Endometrial microvascular endothelial cells (primary cell): ENCODE results near the gene SLC39A3. TPM values are rescaled to one million over a fixed set of nuclear protein-coding genes. Genes with fewer than 3 reads are reported as not detected.

Source experiments
- in situ Hi-C: cut with HindIII; loops from 2 replicates; pipeline ENCODE4 v1.10.0; 2017; ENCODE audit warnings: low sequenced_read_pairs, low pct_unique_long_range_greater_than_20kb; ENCODE audit errors: inconsistent ontology term
- total RNA-seq: library from RNA; depleted of rRNA; stranded (reverse); fragments of >200 nt; gene quantifications from one replicate; pipeline ENCODE4 v1.2.3, GENCODE V29; 2015; ENCODE audit errors: inconsistent ontology term

SLC39A3 gene
- total RNA-seq, 1 donor from 2014 or later = 41.0 TPM

DNA sequence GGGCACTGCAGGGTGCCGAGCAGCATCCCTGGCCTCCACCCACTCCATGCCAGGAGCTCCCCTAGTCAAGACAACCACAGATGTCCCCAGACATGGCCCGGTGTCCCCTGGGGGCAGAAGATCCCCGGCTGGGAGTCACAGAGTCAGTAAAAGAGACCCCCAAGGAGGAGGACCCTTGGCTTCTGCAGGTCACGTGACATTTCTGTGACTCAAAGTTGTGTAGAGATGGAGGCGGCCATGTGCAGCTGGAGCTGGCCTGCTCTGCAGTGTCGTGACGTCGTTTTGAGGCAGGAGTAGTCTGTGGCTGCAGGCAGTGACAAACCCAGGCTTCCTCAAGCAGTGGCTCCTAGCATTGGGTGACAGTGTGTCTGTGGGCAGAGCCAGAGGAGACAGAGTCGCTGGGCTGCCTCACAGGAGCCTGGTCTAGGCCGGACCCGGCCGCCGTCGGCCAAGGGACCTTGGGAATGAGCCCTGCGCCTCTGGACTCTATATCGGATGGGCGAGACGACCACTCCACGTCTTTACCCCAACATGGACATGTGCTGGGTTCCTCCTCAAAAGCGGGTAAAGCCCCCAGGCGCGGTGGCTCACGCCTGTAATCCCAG, 10.9 kb downstream of the SLC39A3 start:
- in situ Hi-C loops = no loop called here

DNA sequence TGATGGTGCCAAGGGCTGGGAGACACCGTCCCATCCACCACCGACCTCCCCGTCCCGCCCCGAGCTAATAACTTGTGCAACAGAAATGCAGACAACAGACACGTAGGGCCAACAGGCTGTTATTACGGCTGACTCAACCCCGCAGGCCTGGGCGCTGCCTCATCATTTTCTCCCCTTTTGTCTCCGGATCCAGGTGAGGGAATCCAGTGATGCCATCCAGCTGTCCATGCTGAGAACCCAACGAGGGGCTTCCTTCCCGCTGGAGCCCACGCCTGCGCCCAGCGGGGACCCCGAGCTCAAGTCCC, 12.2 kb downstream of the SLC39A3 start:
- in situ Hi-C loops = no loop called here

GRCh38 chr19:2726904-2727639, 12.7 kb downstream of the SLC39A3 start:
- in situ Hi-C loops = no loop called here

GRCh38 chr19:2726160-2726855, 13.5 kb downstream of the SLC39A3 start:
- in situ Hi-C loops = no loop called here

DNA sequence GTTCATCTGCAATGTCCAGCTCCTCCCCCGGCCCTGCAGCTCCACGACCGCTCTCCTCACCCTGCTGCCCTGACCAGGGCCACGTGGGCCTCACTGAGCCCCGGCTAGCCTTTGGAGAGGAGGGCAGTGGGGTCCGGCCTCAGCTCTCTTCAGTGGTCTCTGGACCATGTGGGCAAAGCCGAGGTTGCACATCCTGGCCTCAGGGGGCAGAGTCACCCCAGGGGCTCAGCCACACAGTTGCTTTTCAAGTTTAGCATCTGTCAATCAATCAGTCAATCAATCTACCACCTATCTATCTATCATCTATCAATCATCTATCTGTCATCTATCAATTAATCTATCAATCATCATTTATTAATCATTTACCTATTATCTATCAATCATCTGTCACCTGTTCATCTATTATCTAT, 15.7 kb downstream of the SLC39A3 start:
- in situ Hi-C loops = no loop called here

- in situ Hi-C loops = no loop called here
Measured at GRCh38 chr19:2723747-2724146, 16.1 kb downstream of the SLC39A3 start.

DNA sequence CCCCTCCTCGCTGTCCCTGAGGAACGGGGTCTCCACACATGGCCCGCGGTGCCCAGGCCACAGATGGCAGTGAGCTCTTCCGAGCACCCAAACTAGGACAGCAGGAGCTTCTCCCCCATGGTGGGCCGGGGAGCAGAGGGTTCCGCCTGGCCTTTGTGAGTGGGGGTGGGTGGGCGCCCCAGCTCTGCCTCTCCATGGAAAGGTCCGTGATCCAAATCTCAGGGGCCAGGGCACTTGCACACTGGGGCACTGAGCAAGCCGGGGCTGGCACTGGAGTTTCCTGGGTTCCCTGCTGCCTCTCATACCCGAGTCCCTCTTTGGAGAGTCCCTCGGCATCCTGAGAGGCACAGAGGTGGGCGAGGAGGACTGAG, 16.5 kb downstream of the SLC39A3 start:
- in situ Hi-C loops = no loop called here

DNA sequence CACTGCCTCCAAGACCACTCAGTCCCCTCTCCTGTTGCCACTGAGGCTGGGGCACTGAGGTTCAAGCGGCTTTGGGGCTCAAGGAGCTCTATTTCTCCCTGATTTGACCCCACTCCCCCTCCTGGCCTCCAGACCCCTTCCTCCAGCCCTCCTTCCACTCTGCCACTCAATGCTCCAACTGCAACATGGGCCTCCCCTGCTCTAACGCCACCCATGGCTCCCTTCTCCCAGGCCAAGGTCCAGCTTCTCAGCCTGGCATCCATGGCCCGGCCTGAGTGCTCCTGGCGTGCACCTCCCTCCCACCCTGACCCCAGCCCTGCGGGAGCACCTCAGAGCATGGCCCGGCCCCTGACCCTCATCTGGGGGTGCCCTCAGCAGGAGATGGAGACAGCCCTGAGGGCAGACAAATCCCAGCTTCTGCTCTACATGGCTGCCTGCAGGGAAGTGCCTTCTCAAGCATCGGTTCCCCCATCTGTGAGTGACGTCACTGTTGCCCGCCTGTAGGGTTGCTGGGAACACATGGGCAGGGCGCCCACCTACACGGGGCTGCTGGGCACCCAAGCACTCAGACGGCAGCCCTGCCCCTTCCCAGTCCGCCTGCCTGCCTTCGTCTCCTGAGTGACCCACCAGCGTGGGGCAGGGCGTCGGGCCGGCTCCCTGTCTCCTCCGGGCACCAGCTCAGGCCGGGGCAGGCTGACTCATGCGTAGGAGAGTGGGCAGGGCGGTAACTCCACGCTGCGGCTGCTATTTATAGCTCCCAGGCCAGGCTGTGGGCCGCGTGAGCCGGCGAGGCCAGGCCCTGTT, 17.1 kb downstream of the SLC39A3 start:
- in situ Hi-C loops = no loop called here

- in situ Hi-C loops = no loop called here
Measured at GRCh38 chr19:2721570-2722540, 18.0 kb downstream of the SLC39A3 start.

- in situ Hi-C loops = no loop called here
Measured at GRCh38 chr19:2720777-2721569, 18.8 kb downstream of the SLC39A3 start, which contains the start of gene DIRAS1. TSS of gene DIRAS1 (minus strand) at chr19:2721372. CDS start at chr19:2717806, 3,566 bp downstream.

- in situ Hi-C loops = no loop called here
Measured at GRCh38 chr19:2719920-2720776, 19.7 kb downstream of the SLC39A3 start.

- in situ Hi-C loops = no loop called here
Measured at GRCh38 chr19:2719232-2719735, 20.5 kb downstream of the SLC39A3 start.

DNA sequence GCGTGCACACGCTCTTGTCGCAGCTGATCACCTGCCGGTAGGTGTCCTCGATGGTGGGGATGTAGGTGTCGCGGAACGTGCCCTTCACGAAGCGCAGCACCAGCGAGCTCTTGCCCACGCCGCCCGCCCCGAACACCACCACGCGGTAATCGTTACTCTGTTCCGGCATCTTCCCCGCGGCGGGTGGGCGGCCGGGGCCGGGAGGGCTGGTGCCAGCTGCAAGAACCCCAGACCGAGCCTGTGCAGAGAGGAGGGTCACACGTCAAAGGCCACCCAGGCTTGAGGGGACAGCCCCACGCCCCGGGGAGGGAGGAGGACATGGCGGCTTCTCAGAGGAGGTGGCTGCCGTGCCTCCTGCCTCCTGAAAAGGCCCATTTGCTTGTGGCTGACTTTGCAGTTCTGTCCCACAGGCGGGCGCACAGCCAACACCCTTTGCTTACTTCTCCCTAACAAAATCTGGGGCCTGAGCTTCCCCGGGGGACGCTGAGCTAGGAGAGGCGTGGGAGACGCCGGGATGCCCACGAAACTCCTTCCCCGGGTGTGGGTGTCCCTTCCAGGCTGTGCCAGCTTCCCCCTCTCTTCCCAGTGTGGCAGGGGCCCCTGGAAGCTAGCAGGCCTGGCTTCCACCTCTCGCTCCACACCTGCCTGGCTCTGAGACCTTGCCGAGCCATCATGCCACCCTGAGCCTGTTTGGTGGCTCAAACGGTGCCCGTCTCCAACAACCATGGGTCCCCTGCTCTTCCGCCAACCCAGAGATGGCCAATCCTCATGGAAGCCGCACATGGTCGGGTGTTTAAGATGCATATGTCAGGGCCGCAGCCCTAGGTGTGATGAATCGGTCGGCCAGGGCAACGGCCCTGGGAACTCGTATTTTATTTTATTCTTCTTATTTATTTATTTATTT, 21.9 kb downstream of the SLC39A3 start:
- in situ Hi-C loops = no loop called here

DNA sequence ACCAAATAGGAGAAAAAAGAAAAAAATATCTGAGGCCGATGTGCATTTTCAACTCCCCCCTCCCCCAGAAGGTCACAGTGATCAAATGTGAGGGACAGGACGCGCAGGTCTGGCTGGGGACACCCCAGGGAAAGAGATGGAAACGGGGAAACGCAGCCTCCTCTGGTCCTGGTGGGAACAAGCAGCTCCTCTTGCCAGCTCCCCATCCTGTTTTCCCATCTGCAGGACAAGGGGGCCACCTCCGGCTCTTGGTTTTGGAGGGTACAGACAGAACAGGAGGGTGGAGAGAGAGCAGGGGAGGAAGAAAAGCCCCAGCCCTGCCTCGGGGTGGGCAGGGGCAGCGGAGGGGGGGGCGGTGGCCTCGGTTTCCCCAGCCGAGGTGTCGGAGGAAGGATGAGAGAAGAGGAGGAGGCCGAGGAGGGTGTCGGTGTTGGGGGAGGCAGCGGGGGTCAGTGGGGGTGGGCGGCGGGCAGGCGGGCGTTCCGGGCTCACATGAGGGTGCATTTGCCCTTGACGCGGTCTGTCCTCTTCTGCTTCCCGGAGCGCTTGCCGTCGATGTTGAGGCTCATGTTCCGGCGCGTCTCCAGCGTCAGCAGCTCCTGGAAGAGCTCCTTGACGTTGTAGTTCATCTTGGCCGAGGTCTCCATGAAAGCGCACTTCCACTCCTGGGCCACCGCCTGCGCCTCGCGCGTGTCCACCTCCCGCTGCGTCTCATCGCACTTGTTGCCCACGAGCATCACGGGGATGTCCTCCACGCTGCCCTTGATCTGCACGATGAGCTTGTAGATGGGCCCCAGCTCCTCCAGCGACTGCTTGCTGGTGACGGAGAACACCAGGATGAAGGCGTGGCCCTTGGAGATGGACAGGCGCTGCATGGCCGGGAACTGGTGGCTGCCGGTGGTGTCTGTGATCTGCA, 22.8 kb downstream of the SLC39A3 start:
- in situ Hi-C loops = no loop called here

- in situ Hi-C loops = no loop called here
Measured at GRCh38 chr19:2716275-2716650, 23.6 kb downstream of the SLC39A3 start.
